ENCODE data around the gene HM13.

DNA sequence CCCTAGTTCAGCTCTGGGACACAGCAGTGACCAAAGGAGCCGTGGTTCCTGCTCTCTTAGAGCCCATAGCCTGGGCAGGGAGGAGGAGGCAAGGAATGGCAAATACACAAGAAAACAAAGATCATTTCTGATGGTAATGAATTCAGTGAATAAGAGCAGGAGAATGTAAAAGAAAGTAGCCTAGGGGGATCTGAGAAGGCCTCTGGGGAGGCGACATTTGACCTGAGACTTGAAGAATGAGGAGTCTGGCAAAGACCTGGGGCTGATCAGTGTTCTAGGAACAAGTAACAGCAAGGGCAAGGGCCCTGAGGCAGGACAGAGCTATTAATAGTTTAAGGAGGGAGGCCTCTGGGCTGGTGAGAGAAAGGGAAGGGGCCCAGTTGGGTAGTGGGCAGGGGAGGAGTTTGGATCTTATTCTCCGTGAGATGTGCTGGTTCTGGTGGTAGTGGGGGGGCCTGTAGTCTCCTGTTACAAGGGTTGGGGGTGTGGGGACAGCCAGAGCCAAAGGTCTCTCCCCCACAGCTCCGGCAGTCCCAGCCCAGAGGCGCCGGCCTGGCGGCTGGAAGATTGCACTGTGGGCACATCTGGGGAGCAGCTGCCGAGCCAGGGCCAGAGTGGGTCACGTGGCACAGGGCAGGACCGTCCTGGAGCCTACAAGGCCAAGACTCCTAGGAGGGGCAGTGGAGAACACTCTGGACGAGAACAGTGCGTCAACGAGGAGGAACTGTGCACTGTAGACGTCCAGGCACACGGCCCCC is 81.6 kb downstream of the HM13 start:
- no peak for TF ChIP-seq ZBTB7A (IDR thresholded peaks at IDR 0.05; ENCODE audit: low read depth)
- no peak for TF ChIP-seq YY1 (IDR thresholded peaks at IDR 0.05; ENCODE audit: low read depth)
- no peak for TF ChIP-seq TAF1 (IDR thresholded peaks at IDR 0.05; ENCODE audit: low read depth)
- TF ChIP-seq RAD21 (IDR thresholded peaks at IDR 0.05; ENCODE audit: low read depth): no peak
- no peak for TF ChIP-seq CEBPB (IDR thresholded peaks at IDR 0.05)
- no peak for TF ChIP-seq EGR1 (IDR thresholded peaks at IDR 0.05)

All from Ishikawa (cell line).